ENCODE results near the gene PAX8.

The PAX8 gene

GRCh38 chr2:113264713-113265403 is 13.9 kb downstream of the PAX8 start:
- no peak for DNase-seq (ENCODE audit: low spot score)

- no peak for DNase-seq (ENCODE audit: low spot score)
Measured at GRCh38 chr2:113263546-113263945, 15.2 kb downstream of the PAX8 start.

GRCh38 chr2:113260991-113261390 is 17.7 kb downstream of the PAX8 start:
- no peak for DNase-seq (ENCODE audit: low spot score)

GRCh38 chr2:113258471-113259147 is 20.1 kb downstream of the PAX8 start:
- no peak for DNase-seq (ENCODE audit: low spot score)

- DNase-seq (ENCODE audit: low spot score): no peak
Measured at GRCh38 chr2:113257516-113258264, 21.0 kb downstream of the PAX8 start.

- DNase-seq (ENCODE audit: low spot score): no peak
Measured at GRCh38 chr2:113255140-113256070, 23.3 kb downstream of the PAX8 start.

- DNase-seq (ENCODE audit: low spot score): no peak
Measured at GRCh38 chr2:113253453-113253852, 25.3 kb downstream of the PAX8 start.

- no peak for DNase-seq (ENCODE audit: low spot score)
Measured at GRCh38 chr2:113252047-113252590, 26.6 kb downstream of the PAX8 start.

GRCh38 chr2:113251118-113251517 is 27.6 kb downstream of the PAX8 start:
- DNase-seq (ENCODE audit: low spot score): no peak

- peak; percentile 70 for DNase-seq (ENCODE audit: low spot score)
Measured at GRCh38 chr2:113248997-113249770, 29.5 kb downstream of the PAX8 start.

GRCh38 chr2:113246606-113247005 is 32.1 kb downstream of the PAX8 start:
- DNase-seq (ENCODE audit: low spot score): no peak

- no peak for DNase-seq (ENCODE audit: low spot score)
Measured at GRCh38 chr2:113245276-113245711, 33.4 kb downstream of the PAX8 start.

GRCh38 chr2:113242327-113242726 is 36.4 kb downstream of the PAX8 start:
- no peak for DNase-seq (ENCODE audit: low spot score)

GRCh38 chr2:113240915-113241911 is 37.5 kb downstream of the PAX8 start:
- DNase-seq (ENCODE audit: low spot score): no peak

- DNase-seq (ENCODE audit: low spot score): no peak
Measured at GRCh38 chr2:113240150-113240914, 38.4 kb downstream of the PAX8 start.

GRCh38 chr2:113238871-113239839 is 39.6 kb downstream of the PAX8 start:
- no peak for DNase-seq (ENCODE audit: low spot score)

- DNase-seq (ENCODE audit: low spot score): no peak
Measured at GRCh38 chr2:113237604-113238160, 41.0 kb downstream of the PAX8 start.

Measured in NAMALWA (cell line).